Measurements from ENCODE around the gene TRAF5. TPM values are rescaled to one million over a fixed set of nuclear protein-coding genes. Genes with fewer than 3 reads are reported as not detected.
"Not testable (repeated sequence)": the region's sequence is repeated elsewhere in the genome, so short reads cannot be mapped to it uniquely, and the experiment has no call there.

The TRAF5 gene
- total RNA-seq, 1 donor from 2014 or later = 17.9 TPM

DNA sequence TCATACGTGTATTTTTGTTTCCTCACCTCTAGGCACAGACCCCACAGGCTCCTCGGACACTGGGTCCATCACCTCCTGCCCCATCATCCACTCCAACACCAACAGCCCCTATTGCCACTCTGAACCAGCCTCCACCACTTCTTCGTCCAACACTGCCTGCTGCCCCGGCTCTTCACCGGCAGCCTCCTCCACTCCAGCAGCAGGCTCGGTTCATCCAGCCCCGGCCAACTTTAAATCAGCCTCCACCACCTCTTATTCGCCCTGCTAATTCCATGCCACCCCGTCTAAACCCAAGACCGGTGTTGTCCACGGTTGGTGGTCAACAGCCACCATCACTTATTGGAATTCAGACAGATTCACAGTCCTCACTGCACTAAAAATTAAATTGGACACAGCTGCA, 13.2 kb upstream of the TRAF5 start:
- Mint-ChIP-seq H3K4me3 (no peak overlapping the region), H3K4me1 (ENCODE audit: unreplicated experiment) (no peaks in the 10 kb centered on the region), H3K9me3 (no peaks in the 10 kb centered on the region), H3K27ac (no peak overlapping the region), H3K36me3 (peaks cover 21% of the 10 kb centered on the region), H3K27me3 (no peaks in the 10 kb centered on the region)
- DNase-seq (ENCODE audit: extremely low spot score, unreplicated experiment) = no peak
- TF ChIP-seq, protein P1, sequence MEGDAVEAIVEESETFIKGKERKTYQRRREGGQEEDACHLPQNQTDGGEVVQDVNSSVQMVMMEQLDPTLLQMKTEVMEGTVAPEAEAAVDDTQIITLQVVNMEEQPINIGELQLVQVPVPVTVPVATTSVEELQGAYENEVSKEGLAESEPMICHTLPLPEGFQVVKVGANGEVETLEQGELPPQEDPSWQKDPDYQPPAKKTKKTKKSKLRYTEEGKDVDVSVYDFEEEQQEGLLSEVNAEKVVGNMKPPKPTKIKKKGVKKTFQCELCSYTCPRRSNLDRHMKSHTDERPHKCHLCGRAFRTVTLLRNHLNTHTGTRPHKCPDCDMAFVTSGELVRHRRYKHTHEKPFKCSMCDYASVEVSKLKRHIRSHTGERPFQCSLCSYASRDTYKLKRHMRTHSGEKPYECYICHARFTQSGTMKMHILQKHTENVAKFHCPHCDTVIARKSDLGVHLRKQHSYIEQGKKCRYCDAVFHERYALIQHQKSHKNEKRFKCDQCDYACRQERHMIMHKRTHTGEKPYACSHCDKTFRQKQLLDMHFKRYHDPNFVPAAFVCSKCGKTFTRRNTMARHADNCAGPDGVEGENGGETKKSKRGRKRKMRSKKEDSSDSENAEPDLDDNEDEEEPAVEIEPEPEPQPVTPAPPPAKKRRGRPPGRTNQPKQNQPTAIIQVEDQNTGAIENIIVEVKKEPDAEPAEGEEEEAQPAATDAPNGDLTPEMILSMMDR (conservative IDR thresholded peaks at IDR 0.05) = no peak

DNA sequence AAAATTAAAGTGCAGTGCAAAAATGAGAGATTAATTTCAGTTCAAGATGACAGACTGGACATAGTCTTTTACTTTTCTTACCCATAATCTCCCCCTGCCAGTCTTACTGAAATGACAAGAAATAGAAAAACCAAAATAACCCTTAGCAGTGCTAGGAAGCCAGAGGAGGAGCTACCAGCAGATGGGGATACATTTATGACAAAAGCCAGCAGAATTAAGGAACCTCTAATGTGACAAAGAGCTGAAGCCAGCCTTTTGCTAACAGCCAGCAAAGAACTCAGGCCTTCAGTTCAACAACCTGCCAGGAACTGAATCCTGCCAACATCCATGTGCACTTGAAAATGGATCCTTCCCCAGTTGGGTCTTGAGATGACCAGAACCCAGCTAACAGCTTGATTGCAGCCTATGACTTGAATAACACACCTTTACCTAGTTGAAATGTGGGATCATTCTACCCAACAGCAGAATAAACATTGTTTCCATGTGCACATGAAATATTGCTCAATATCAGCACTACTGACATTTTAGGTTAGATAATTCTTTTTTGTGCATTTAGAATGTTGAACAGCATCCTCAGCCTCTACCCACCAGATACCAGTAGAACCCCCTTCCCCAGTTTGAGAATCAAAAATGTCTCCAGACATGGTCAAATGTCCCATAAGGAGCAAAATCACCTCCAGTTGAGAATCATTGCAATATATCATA, 7.9 kb upstream of the TRAF5 start:
- no peak for DNase-seq (ENCODE audit: extremely low spot score, unreplicated experiment)
- TF ChIP-seq, protein P1 (conservative IDR thresholded peaks at IDR 0.05) = no peak
- H3K4me3 Mint-ChIP-seq = no peak overlapping the region
- H3K9me3 Mint-ChIP-seq = no peaks in the 10 kb centered on the region
- no peaks in the 10 kb centered on the region for H3K4me1 Mint-ChIP-seq (ENCODE audit: unreplicated experiment)
- no peak overlapping the region for H3K27ac Mint-ChIP-seq
- no peaks in the 10 kb centered on the region for H3K36me3 Mint-ChIP-seq
- peaks cover 4% of the 10 kb centered on the region for H3K27me3 Mint-ChIP-seq

DNA sequence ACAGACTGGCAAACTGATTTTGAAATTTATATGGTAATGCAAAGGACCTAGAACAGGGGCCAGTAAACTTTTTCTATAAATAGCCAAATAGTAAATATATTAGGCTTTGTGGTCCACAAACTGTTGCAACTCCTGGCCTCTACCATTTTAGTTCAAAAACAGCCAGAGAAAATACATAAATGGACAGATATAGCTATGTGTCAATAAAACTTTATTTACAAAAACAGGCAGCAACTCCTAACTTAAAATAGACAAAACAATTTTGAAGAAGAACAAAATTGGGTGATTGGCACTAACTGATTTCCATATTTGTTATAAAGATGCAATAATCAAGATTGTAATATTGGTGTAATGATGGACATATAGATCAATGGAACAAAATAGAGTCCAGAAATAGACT, 6.7 kb upstream of the TRAF5 start:
- H3K4me3 Mint-ChIP-seq = no peak overlapping the region
- TF ChIP-seq, protein P1 (conservative IDR thresholded peaks at IDR 0.05) = no peak
- peaks cover 4% of the 10 kb centered on the region for H3K27me3 Mint-ChIP-seq

DNA sequence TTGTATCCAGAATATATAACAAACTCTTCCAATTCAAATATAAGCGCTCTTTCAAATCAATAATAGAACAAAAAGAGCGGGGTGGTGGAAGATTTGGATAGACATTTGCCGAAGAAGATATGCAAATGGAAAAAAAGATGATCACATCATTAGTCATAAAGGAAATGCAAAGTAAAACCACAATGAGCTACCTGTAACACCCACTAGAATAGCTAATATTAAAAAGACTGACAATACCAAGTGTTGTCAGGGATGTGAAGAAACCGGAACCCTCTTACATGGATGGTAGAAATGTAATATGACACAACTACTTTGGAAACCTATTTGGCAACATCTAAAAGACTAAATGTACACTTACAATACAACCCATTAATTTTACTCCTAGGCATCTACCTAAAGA, 5.7 kb upstream of the TRAF5 start:
- no peak for DNase-seq (ENCODE audit: extremely low spot score, unreplicated experiment)
- no peak overlapping the region for H3K27ac Mint-ChIP-seq
- TF ChIP-seq, protein P1 (conservative IDR thresholded peaks at IDR 0.05) = no peak
- H3K36me3 Mint-ChIP-seq = no peaks in the 10 kb centered on the region
- H3K4me3 Mint-ChIP-seq = no peak overlapping the region
- no peaks in the 10 kb centered on the region for H3K9me3 Mint-ChIP-seq
- H3K4me1 Mint-ChIP-seq (ENCODE audit: unreplicated experiment) = no peaks in the 10 kb centered on the region
- peaks cover 7% of the 10 kb centered on the region for H3K27me3 Mint-ChIP-seq

More for the DNA sequence above, 6.7 kb upstream of the TRAF5 start:
- no peaks in the 10 kb centered on the region for H3K4me1 Mint-ChIP-seq (ENCODE audit: unreplicated experiment)
- no peaks in the 10 kb centered on the region for H3K9me3 Mint-ChIP-seq
- no peak for DNase-seq (ENCODE audit: extremely low spot score, unreplicated experiment)
- H3K27ac Mint-ChIP-seq = no peak overlapping the region
- no peaks in the 10 kb centered on the region for H3K36me3 Mint-ChIP-seq

DNA sequence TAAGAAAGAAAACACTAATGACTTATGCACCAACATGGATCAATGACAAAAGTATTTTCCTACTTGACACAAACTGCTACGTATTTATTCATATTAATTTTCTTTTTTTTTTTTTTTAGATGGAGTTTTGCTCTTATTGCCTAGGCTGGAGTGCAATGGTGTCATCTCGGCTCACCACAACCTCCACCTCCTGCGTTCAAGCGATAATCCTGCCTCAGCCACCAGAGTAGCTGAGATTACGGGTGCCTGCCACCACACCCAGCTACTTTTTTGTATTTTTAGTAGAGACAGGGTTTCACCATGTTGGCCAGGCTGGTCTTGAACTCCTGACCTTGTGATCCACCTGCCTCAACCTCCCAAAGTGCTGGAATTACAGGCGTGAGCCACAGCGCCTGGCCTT, 5.0 kb upstream of the TRAF5 start:
- H3K27me3 Mint-ChIP-seq = peaks cover 12% of the 10 kb centered on the region
- H3K36me3 Mint-ChIP-seq; DNase-seq (ENCODE audit: extremely low spot score, unreplicated experiment); H3K27ac Mint-ChIP-seq; H3K4me1 Mint-ChIP-seq (ENCODE audit: unreplicated experiment); H3K9me3 Mint-ChIP-seq; H3K4me3 Mint-ChIP-seq: not testable (repeated sequence)

DNA sequence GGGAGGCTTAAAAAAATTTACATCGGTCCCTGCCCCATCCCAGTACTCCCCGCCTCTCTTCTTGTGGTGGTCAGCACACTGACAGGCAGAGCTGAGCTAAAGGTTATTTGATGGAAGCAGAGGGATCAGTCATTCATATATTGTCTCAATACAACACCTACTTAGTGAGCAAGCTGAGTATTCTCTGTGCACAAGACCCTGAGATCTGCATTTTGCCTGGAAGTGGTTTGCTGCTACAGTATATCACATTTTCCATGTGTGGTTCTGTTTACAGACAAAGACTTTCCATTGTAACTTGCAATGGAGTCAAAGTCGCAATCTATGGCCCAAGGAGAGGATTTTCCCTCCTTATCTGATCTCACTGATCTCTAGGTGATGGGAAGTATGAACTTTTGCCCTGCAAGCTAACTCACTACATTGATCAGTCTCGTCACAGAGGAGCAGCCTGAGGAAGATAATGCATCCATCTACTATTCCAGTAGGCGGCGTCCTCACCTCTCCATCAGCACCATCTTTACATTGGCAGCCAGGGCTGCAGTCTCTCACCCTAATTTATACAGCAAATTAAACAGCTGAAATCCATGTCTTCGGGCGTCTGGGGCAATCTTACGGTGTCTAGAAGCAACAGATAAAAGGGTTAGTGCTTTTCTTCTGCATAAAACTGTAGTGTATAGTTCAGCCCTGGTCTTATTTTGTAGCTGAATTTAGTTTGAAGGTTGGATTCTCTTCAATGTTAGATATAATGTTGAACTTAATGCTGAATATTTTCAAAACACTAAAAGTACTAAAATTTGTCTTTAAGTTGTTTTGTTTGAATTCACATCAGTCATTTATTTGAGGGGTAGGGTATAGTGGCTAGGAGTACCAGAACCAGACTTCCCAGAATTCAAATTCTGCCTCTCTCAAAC, 3.2 kb upstream of the TRAF5 start:
- no peak for DNase-seq (ENCODE audit: extremely low spot score, unreplicated experiment)
- Mint-ChIP-seq H3K27ac (no peak overlapping the region), H3K36me3 (no peaks in the 10 kb centered on the region), H3K4me1 (ENCODE audit: unreplicated experiment) (peaks cover 13% of the 10 kb centered on the region), H3K9me3 (no peaks in the 10 kb centered on the region), H3K4me3 (no peak overlapping the region), H3K27me3 (peaks cover 17% of the 10 kb centered on the region)
- TF ChIP-seq, protein P1 (conservative IDR thresholded peaks at IDR 0.05) = peak; percentile 85
